Right atrium auricular region (tissue), 2 donors: ENCODE measurements around the gene SMYD3. TPM values are rescaled to one million over a fixed set of nuclear protein-coding genes. Genes with fewer than 3 reads are reported as not detected.

ENCODE experiments used
- DNase-seq: peaks from one replicate; pipeline ENCODE4 v3.0.0-alpha.2; 2019; ENCODE audit warnings: low spot score
- H3K27ac ChIP-seq, 2 donors: fragments of 200-600 bp; sonication (generic); 1 replicate in 1 of 2; 2 replicates in 1 of 2; pipeline ENCODE4 v1.5.1; 2016 to 2019
- H3K27me3 ChIP-seq, 2 donors: fragments of 200-600 bp; sonication (generic); one replicate each; pipeline versions ENCODE4 v1.5.1 to v1.6.0; 2017 to 2019
- H3K36me3 ChIP-seq: fragments of 200-600 bp; sonication (generic); one replicate; pipeline ENCODE4 v1.5.1; 2016
- H3K4me1 ChIP-seq, 2 donors: fragments of 200-600 bp; sonication (generic); one replicate each; pipeline versions ENCODE4 v1.5.1 to v1.6.0; 2017 to 2019
- H3K4me3 ChIP-seq, 2 donors: fragments of 200-600 bp; sonication (generic); 1 replicate in 1 of 2; 2 replicates in 1 of 2; pipeline ENCODE4 v1.5.1; 2017 to 2019; ENCODE audit warnings: mild to moderate bottlenecking in 1 of 2, moderate library complexity in 1 of 2
- H3K9me3 ChIP-seq, 2 donors: fragments of 200-600 bp; sonication (generic); one replicate each; pipeline ENCODE4 v1.5.1; 2019
- total RNA-seq, 2 donors: library from RNA; depleted of rRNA; stranded (reverse); fragments of >200 nt; gene quantifications; one replicate each; pipeline ENCODE4 v1.1.0, GENCODE V29; 2016
- TF ChIP-seq, protein P1 (sequence below), 2 donors: fragments of 200-600 bp; sonication (generic); IDR thresholded peaks; one replicate each; pipeline ENCODE4 v1.5.1; 2019; ENCODE audit warnings: antibody characterized with exemption in 2 of 2

Gene SMYD3
- total RNA-seq, 2 donors from 2014 or later = 7.9 to 8.5 TPM

DNA sequence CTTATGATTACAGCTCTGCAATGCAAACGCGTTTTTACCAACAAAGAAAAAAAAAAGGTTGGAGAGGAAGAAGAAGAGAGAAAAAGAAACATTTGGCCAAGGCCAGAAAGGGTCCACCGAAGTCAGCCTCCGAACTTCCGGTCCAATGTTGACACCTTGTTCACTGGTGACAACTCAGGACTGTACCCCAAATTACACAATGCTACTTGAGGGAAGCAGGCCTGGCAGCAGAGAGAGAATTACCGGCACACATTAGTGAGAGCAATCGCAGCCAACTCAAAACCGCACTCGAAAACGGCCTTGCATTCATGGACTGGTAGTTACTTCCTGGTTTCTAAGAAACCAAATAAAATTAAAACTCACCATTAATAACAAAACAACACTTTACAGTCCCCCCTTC is 699.8 kb downstream of the SMYD3 start:
- Histone ChIP-seq H3K4me1 (no peaks in the 10 kb centered on the region), H3K4me3 (no peak overlapping the region), H3K27ac (no peak overlapping the region), H3K36me3 (no peaks in the 10 kb centered on the region), H3K9me3 (no peaks in the 10 kb centered on the region), H3K27me3 (no peaks in the 10 kb centered on the region)
- no peak for DNase-seq
- TF ChIP-seq, protein P1, sequence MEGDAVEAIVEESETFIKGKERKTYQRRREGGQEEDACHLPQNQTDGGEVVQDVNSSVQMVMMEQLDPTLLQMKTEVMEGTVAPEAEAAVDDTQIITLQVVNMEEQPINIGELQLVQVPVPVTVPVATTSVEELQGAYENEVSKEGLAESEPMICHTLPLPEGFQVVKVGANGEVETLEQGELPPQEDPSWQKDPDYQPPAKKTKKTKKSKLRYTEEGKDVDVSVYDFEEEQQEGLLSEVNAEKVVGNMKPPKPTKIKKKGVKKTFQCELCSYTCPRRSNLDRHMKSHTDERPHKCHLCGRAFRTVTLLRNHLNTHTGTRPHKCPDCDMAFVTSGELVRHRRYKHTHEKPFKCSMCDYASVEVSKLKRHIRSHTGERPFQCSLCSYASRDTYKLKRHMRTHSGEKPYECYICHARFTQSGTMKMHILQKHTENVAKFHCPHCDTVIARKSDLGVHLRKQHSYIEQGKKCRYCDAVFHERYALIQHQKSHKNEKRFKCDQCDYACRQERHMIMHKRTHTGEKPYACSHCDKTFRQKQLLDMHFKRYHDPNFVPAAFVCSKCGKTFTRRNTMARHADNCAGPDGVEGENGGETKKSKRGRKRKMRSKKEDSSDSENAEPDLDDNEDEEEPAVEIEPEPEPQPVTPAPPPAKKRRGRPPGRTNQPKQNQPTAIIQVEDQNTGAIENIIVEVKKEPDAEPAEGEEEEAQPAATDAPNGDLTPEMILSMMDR (IDR thresholded peaks at IDR 0.05) = no peak

DNA sequence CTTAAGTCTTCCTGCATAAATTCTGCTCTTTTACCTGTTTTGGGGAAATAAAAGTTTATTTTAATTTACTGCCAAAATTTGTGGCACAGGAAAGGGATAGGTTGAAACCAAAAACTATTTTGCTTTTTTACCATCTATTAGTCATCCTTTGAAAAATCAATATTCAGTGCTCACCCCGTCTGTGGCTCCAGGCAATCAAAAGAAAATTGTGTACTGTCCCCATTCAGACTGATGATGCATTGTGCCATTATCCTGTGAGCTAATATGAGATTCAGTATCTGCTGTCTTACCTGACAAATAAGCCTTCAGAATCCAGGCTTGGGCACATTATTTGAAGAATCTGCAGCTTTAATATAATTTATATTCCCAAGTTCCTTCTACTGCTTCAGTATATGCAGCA is 701.5 kb downstream of the SMYD3 start:
- no peak overlapping the region for H3K4me3 ChIP-seq
- TF ChIP-seq, protein P1 (IDR thresholded peaks at IDR 0.05) = no peak
- H3K27me3 ChIP-seq = no peaks in the 10 kb centered on the region
- no peaks in the 10 kb centered on the region for H3K4me1 ChIP-seq
- H3K27ac ChIP-seq = no peak overlapping the region
- DNase-seq = no peak
- no peaks in the 10 kb centered on the region for H3K9me3 ChIP-seq
- H3K36me3 ChIP-seq = no peaks in the 10 kb centered on the region

DNA sequence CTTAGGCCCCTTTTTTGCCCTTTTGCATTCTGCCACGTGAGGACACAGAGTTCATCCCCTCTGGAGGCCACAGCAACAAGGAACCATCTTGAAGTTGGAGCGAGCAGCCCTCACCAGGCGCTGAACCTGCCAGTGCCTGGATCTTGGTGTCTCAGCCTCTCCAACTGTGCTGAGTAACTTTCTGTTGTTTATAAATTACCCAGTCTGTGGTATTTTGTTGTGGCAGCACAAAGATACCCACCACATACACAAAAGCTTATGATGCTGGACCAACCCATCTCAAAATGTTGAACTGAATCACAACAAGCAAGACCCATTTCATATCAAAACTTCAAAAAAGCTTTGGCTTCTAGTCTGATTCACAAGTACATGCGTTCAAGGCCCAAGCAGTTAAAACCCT is 702.4 kb downstream of the SMYD3 start:
- TF ChIP-seq, protein P1 (IDR thresholded peaks at IDR 0.05) = no peak

DNA sequence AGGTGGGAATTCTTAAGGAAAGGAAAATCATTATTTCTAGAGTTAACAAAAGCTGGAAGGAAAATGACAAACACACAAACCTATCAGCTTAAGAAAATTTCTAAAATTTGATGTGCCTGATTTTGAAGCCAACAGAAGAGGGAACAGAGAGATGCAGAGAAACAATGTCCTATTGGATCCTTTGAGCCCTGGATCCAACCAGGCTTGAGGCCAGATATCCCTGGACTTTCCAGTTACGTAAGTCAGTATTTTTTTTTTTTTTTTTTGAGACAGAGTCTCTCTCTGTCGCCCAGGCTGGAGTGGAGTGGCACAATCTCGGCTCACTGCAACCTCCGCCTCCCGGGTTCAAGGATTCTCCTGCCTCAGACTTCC is 703.4 kb downstream of the SMYD3 start:
- Histone ChIP-seq H3K4me1 (no peaks in the 10 kb centered on the region), H3K4me3 (no peak overlapping the region), H3K9me3 (no peaks in the 10 kb centered on the region), H3K36me3 (no peaks in the 10 kb centered on the region), H3K27ac (no peak overlapping the region), H3K27me3 (no peaks in the 10 kb centered on the region)
- DNase-seq = no peak
- TF ChIP-seq, protein P1 (IDR thresholded peaks at IDR 0.05) = no peak

More for the DNA sequence above, 702.4 kb downstream of the SMYD3 start:
- H3K4me3 ChIP-seq = no peak overlapping the region
- H3K27ac ChIP-seq = no peak overlapping the region
- H3K9me3 ChIP-seq = no peaks in the 10 kb centered on the region
- no peak for DNase-seq
- H3K36me3 ChIP-seq = no peaks in the 10 kb centered on the region
- H3K27me3 ChIP-seq = no peaks in the 10 kb centered on the region
- no peaks in the 10 kb centered on the region for H3K4me1 ChIP-seq

DNA sequence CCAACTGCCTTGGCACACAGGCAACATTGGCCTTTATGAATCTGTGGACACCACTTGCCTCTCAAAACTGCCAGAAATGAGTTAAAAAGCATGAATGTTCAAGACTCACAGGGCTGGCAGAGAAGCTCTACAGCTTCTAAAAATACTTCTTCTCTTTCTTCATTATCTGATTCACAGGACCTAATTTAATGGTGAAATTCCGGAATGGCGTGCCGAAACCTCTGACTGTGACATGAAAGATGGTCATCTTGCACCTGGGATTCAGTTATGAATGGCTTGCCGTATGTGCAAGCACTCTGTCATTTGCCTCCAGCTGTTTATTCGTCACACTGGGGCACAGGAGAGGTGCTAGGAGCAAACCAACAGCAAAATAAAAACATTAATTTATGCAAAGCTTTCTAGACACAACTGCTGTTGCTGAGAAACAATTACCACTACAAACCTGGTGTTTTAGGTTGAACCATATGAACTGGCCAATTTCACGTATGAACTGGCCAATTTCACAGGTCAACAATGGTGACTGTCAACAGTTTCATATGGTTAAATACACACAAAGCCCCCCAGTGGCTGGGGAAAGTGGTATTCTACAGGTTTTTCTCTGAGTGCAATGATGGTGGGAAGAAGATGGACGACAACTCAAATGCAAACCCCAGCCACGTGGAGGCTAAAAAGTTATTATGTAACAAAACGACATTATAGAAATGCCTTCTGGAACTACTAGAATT is 704.0 kb downstream of the SMYD3 start:
- Histone ChIP-seq H3K4me1 (no peaks in the 10 kb centered on the region), H3K4me3 (no peak overlapping the region), H3K27me3 (no peaks in the 10 kb centered on the region), H3K9me3 (no peaks in the 10 kb centered on the region), H3K36me3 (no peaks in the 10 kb centered on the region), H3K27ac (no peak overlapping the region)
- TF ChIP-seq, protein P1 (IDR thresholded peaks at IDR 0.05) = no peak
- DNase-seq = no peak
